Astrocyte (in vitro differentiated cells and primary cell): Measurements from ENCODE around the gene RAB3IL1. TPM values are rescaled to one million over a fixed set of nuclear protein-coding genes. Genes with fewer than 3 reads are reported as not detected.

Experiments
- DNase-seq: peaks from one replicate; pipeline ENCODE4 v3.0.0-alpha.2; 2010; ENCODE audit warnings: low read depth
- FAIRE-seq: peaks from 2 replicates; lab custom pipeline; 2011; peaks lifted over from hg19 to GRCh38; lab: Jason Lieb, UNC
- H2AFZ ChIP-seq: 2 replicates; pipeline ENCODE4 v1.6.0; 2012; ENCODE audit warnings: low read depth, low read length, inconsistent platforms
- H3K27ac ChIP-seq: 2 replicates; pipeline ENCODE4 v1.5.1; 2011; ENCODE audit warnings: low read depth, low read length, inconsistent platforms
- H3K27me3 ChIP-seq: 2 replicates; pipeline ENCODE4 v1.6.0; 2011; ENCODE audit warnings: low read length, inconsistent platforms; ENCODE audit not compliant: insufficient read depth
- H3K36me3 ChIP-seq: 2 replicates; pipeline ENCODE4 v1.5.1; 2011; ENCODE audit warnings: low read length, inconsistent platforms; ENCODE audit not compliant: insufficient read depth
- H3K4me1 ChIP-seq: 2 replicates; pipeline ENCODE4 v1.5.1; 2011; ENCODE audit warnings: low read length, inconsistent platforms; ENCODE audit not compliant: insufficient read depth
- H3K4me2 ChIP-seq: 2 replicates; pipeline ENCODE4 v1.6.0; 2012; ENCODE audit warnings: low read length, inconsistent platforms
- H3K4me3 ChIP-seq: 2 replicates; pipeline ENCODE4 v1.5.1; 2011; ENCODE audit warnings: low read depth, mild to moderate bottlenecking, low read length, inconsistent platforms; ENCODE audit not compliant: insufficient read depth
- H3K79me2 ChIP-seq: 2 replicates; pipeline ENCODE4 v1.6.0; 2012; ENCODE audit warnings: mild to moderate bottlenecking, low read length, inconsistent platforms; ENCODE audit not compliant: insufficient read depth
- H3K9ac ChIP-seq: 2 replicates; pipeline ENCODE4 v1.6.0; 2012; ENCODE audit warnings: mild to moderate bottlenecking, low read length, inconsistent platforms
- H3K9me3 ChIP-seq: 2 replicates; pipeline ENCODE4 v1.5.1; 2012; ENCODE audit warnings: low read depth, mild to moderate bottlenecking, low read length, inconsistent platforms; ENCODE audit not compliant: insufficient read depth
- H4K20me1 ChIP-seq: 2 replicates; pipeline ENCODE4 v1.6.0; 2012; ENCODE audit warnings: low read length, inconsistent platforms; ENCODE audit not compliant: insufficient read depth
- H3K27ac Mint-ChIP-seq: one replicate; pipeline ENCODE4 v1.8.0; 2021; ENCODE audit warnings: mild to moderate bottlenecking, mixed read lengths; ENCODE audit not compliant: unreplicated experiment
- H3K27me3 Mint-ChIP-seq: one replicate; pipeline ENCODE4 v1.8.0; 2021; ENCODE audit warnings: low read depth, mixed read lengths; ENCODE audit not compliant: unreplicated experiment
- H3K36me3 Mint-ChIP-seq: one replicate; pipeline ENCODE4 v1.8.0; 2021; ENCODE audit warnings: low read depth, mixed read lengths; ENCODE audit not compliant: unreplicated experiment
- H3K4me1 Mint-ChIP-seq: one replicate; pipeline ENCODE4 v1.8.0; 2021; ENCODE audit warnings: low read depth, mixed read lengths; ENCODE audit not compliant: unreplicated experiment
- H3K4me3 Mint-ChIP-seq: one replicate; pipeline ENCODE4 v1.8.0; 2021; ENCODE audit warnings: mild to moderate bottlenecking, moderate library complexity, mixed read lengths; ENCODE audit not compliant: unreplicated experiment
- H3K9me3 Mint-ChIP-seq: one replicate; pipeline ENCODE4 v1.8.0; 2021; ENCODE audit warnings: mild to moderate bottlenecking, mixed read lengths; ENCODE audit not compliant: unreplicated experiment
- EZH2 ChIP-seq: IDR thresholded peaks from 2 replicates; pipeline ENCODE4 v1.6.1; 2012; ENCODE audit warnings: mild to moderate bottlenecking, low read length, inconsistent platforms; ENCODE audit not compliant: insufficient read depth
- total RNA-seq: library from RNA; stranded (reverse); gene quantifications from 2 replicates; pipeline ENCODE4 v1.2.1, GENCODE V29; 2021
- TF ChIP-seq, protein P1 (sequence below): IDR thresholded peaks from 2 replicates; pipeline ENCODE4 v1.5.1; 2011; ENCODE audit warnings: low read depth, mild to moderate bottlenecking, inconsistent platforms, low read length, moderate library complexity; ENCODE audit not compliant: insufficient read depth

Gene RAB3IL1
- total RNA-seq, 1 donor from 2014 or later = 0.91 TPM

DNA sequence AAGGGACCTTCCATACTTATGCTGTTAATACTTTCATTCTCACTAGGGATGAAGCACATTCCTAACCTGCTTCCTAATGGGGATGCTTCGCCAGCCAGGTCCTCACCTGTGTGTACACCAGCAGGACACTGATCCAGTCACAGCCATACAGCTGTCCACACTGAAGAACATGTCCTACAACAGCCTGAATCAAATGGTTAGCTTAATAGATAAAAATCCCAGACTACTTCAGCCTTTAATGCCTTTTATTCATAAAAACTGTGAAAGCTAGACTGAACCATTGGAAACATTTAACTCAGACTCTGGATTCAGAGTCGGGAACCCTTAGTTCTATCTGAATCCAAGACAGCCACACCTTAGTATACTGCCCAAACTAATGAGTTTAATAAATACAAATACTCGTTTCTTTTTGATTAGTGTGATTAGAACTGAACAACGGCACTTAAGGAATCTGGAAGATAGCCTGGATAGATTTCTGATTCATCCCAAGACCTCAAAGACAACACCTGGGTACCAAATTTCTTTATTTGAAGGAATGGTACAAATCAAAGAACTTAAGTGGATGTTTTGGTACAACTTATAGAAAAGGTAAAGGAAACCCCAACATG lies 46.8 kb upstream of the RAB3IL1 start:
- no peaks in the 10 kb centered on the region for H3K9me3 Mint-ChIP-seq
- H3K27me3 Mint-ChIP-seq = no peaks in the 10 kb centered on the region
- peaks cover 41% of the 10 kb centered on the region for H3K79me2 ChIP-seq
- H3K9ac ChIP-seq = no peak overlapping the region
- no peak overlapping the region for H3K4me3 ChIP-seq
- peaks cover 59% of the 10 kb centered on the region for H4K20me1 ChIP-seq
- H3K36me3 ChIP-seq = peaks cover 22% of the 10 kb centered on the region
- peaks cover 17% of the 10 kb centered on the region for H3K4me1 ChIP-seq
- peak overlapping the region; percentile 29 for H3K27ac Mint-ChIP-seq
- no peak overlapping the region for H2AFZ ChIP-seq
- DNase-seq (no peak), FAIRE-seq (no peak)
- H3K4me2 ChIP-seq = no peak overlapping the region
- H3K9me3 ChIP-seq = no peaks in the 10 kb centered on the region
- peaks cover 30% of the 10 kb centered on the region for H3K36me3 Mint-ChIP-seq
- H3K27ac ChIP-seq = no peak overlapping the region
- no peaks in the 10 kb centered on the region for H3K27me3 ChIP-seq
- peak overlapping the region; percentile 93 for H3K4me3 Mint-ChIP-seq
- H3K4me1 Mint-ChIP-seq = peaks cover 23% of the 10 kb centered on the region
- TF ChIP-seq, protein P1, sequence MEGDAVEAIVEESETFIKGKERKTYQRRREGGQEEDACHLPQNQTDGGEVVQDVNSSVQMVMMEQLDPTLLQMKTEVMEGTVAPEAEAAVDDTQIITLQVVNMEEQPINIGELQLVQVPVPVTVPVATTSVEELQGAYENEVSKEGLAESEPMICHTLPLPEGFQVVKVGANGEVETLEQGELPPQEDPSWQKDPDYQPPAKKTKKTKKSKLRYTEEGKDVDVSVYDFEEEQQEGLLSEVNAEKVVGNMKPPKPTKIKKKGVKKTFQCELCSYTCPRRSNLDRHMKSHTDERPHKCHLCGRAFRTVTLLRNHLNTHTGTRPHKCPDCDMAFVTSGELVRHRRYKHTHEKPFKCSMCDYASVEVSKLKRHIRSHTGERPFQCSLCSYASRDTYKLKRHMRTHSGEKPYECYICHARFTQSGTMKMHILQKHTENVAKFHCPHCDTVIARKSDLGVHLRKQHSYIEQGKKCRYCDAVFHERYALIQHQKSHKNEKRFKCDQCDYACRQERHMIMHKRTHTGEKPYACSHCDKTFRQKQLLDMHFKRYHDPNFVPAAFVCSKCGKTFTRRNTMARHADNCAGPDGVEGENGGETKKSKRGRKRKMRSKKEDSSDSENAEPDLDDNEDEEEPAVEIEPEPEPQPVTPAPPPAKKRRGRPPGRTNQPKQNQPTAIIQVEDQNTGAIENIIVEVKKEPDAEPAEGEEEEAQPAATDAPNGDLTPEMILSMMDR = no peak
- TF ChIP-seq EZH2 = no peak

DNA sequence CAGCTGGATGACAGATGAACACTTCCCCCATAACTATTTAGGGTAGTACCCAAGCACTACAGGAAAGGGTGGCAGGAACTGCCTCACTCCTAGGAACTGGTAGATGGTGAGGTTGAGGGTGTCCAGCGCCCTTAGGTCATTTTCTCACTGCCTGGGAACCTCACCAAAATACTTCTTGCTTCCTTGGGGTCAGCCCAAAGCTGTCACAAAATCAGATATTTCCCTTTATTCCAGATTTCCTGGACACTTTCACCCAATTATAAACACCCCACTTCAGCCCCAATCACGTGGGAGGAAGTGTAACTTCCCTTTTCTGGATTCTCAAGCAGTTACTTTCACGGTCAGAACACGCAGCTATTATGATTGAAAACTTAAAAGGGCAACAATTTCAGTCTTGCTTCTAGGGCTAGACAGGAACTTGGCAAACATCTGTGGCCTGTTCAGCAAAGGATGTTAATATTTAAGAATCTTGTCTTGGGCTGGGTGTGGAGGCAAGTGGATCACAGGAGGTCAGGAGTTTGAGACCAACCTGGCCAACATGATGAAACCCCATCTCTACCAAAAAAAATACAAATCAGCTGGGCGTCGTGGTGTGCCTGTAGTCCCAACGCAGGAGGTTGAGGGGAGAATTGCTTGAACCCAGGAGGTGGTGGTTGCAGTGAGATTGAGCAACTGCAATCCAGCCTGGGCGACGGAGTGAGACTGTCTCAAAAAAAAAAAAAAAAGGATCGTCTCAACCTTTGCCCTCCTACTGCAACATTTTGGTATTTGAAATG lies 46.1 kb upstream of the RAB3IL1 start:
- H4K20me1 ChIP-seq = peaks cover 59% of the 10 kb centered on the region
- H3K79me2 ChIP-seq = peaks cover 36% of the 10 kb centered on the region
- H3K27ac ChIP-seq = no peak overlapping the region
- no peak overlapping the region for H3K4me2 ChIP-seq
- H3K4me3 Mint-ChIP-seq = peak overlapping the region; percentile 93
- H3K36me3 ChIP-seq = peaks cover 22% of the 10 kb centered on the region
- peaks cover 13% of the 10 kb centered on the region for H3K4me1 ChIP-seq
- no peak for DNase-seq
- no peaks in the 10 kb centered on the region for H3K27me3 ChIP-seq
- no peak overlapping the region for H2AFZ ChIP-seq
- H3K9me3 ChIP-seq = no peaks in the 10 kb centered on the region
- TF ChIP-seq, protein P1 = no peak
- no peak for TF ChIP-seq EZH2
- H3K36me3 Mint-ChIP-seq = peaks cover 32% of the 10 kb centered on the region
- FAIRE-seq = no peak
- H3K27ac Mint-ChIP-seq = peak overlapping the region; percentile 62
- H3K4me3 ChIP-seq = no peak overlapping the region
- H3K4me1 Mint-ChIP-seq = peaks cover 18% of the 10 kb centered on the region
- H3K9ac ChIP-seq = no peak overlapping the region
- no peaks in the 10 kb centered on the region for H3K9me3 Mint-ChIP-seq
- H3K27me3 Mint-ChIP-seq = peaks cover 2% of the 10 kb centered on the region

DNA sequence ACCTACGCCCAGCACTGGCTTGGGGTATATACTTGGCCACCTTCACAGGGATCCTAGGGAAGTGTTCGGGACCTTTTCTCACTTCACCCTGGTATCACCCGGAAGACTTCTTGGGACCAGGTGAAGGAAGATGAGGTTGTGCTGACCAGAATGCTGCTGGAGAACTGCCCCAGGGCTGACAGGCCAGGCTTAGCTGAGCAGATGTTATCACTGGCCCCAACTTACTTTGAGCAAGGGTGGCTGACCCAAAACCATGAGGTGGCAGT lies 45.6 kb upstream of the RAB3IL1 start:
- TF ChIP-seq EZH2 = no peak
- TF ChIP-seq, protein P1 = no peak
- Histone ChIP-seq H3K9me3 (no peaks in the 10 kb centered on the region), H3K9ac (no peak overlapping the region), H3K36me3 (peaks cover 22% of the 10 kb centered on the region), H3K4me2 (no peak overlapping the region), H3K27me3 (no peaks in the 10 kb centered on the region), H4K20me1 (peaks cover 59% of the 10 kb centered on the region), H3K4me1 (peaks cover 10% of the 10 kb centered on the region), H2AFZ (no peak overlapping the region), H3K27ac (no peak overlapping the region), H3K79me2 (peaks cover 31% of the 10 kb centered on the region), H3K4me3 (no peak overlapping the region)
- DNase-seq = no peak
- peaks cover 18% of the 10 kb centered on the region for H3K4me1 Mint-ChIP-seq
- H3K9me3 Mint-ChIP-seq = peaks cover 2% of the 10 kb centered on the region
- no peak overlapping the region for H3K4me3 Mint-ChIP-seq
- H3K27ac Mint-ChIP-seq = no peak overlapping the region
- FAIRE-seq = no peak
- H3K27me3 Mint-ChIP-seq = peaks cover 2% of the 10 kb centered on the region
- peaks cover 37% of the 10 kb centered on the region for H3K36me3 Mint-ChIP-seq
